HCEC 1CT (cell line): ENCODE measurements around the gene KDR.

Experiments
- DNase-seq: peaks from one replicate; pipeline ENCODE4 v3.0.0-alpha.2; 2017

KDR gene

GRCh38 chr4:55122235-55122634 lies 3.2 kb downstream of the KDR start:
- no peak for DNase-seq

- no peak for DNase-seq
Observed at GRCh38 chr4:55121246-55121645, 4.1 kb downstream of the KDR start.

- no peak for DNase-seq
Observed at GRCh38 chr4:55118397-55118796, 7.0 kb downstream of the KDR start.

- DNase-seq = no peak
Observed at GRCh38 chr4:55117511-55117910, 7.9 kb downstream of the KDR start.

GRCh38 chr4:55116450-55116849 lies 8.9 kb downstream of the KDR start:
- DNase-seq = no peak

- no peak for DNase-seq
Observed at GRCh38 chr4:55111601-55112000, 13.8 kb downstream of the KDR start.

- no peak for DNase-seq
Observed at GRCh38 chr4:55110131-55110530, 15.3 kb downstream of the KDR start.

- no peak for DNase-seq
Observed at GRCh38 chr4:55107054-55107453, 18.3 kb downstream of the KDR start.

- no peak for DNase-seq
Observed at GRCh38 chr4:55103224-55103623, 22.2 kb downstream of the KDR start.

GRCh38 chr4:55099816-55100215 lies 25.6 kb downstream of the KDR start:
- DNase-seq = no peak

GRCh38 chr4:55098456-55099204 lies 26.8 kb downstream of the KDR start:
- DNase-seq = no peak

- DNase-seq = no peak
Observed at GRCh38 chr4:55096619-55097018, 28.8 kb downstream of the KDR start.

GRCh38 chr4:55096045-55096444 lies 29.4 kb downstream of the KDR start:
- no peak for DNase-seq

GRCh38 chr4:55092504-55092903 lies 32.9 kb downstream of the KDR start:
- no peak for DNase-seq

GRCh38 chr4:55089916-55090315 lies 35.5 kb downstream of the KDR start:
- DNase-seq = no peak

GRCh38 chr4:55087913-55088260 lies 37.5 kb downstream of the KDR start:
- DNase-seq = no peak

- DNase-seq = no peak
Observed at GRCh38 chr4:55087009-55087912, 38.1 kb downstream of the KDR start.

GRCh38 chr4:55086578-55086977 lies 38.8 kb downstream of the KDR start:
- no peak for DNase-seq

- no peak for DNase-seq
Observed at GRCh38 chr4:55083735-55084134, 41.7 kb downstream of the KDR start.

- no peak for DNase-seq
Observed at GRCh38 chr4:55082756-55083155, 42.6 kb downstream of the KDR start.

GRCh38 chr4:55080174-55080865 lies 45.1 kb downstream of the KDR start:
- DNase-seq = no peak

GRCh38 chr4:55079451-55080173 lies 45.8 kb downstream of the KDR start:
- no peak for DNase-seq

- DNase-seq = no peak
Observed at GRCh38 chr4:55078987-55079386, 46.4 kb downstream of the KDR start.
